Retinal pigment epithelial cell (primary cell): ENCODE data around the gene GATC.

Experiments used
- DNase-seq: peaks from one replicate; pipeline ENCODE4 v3.0.0-alpha.2; 2010; ENCODE audit warnings: low read depth
- H3K4me3 ChIP-seq: 2 replicates; pipeline ENCODE4 v1.5.1; 2011; ENCODE audit warnings: mild to moderate bottlenecking, low read length, control low read depth, moderate library complexity
- CTCF ChIP-seq: conservative IDR thresholded peaks from 2 replicates; pipeline ENCODE4 v1.5.1; 2011; ENCODE audit warnings: low read depth, low read length, control low read depth, inconsistent platforms

GATC gene

DNA sequence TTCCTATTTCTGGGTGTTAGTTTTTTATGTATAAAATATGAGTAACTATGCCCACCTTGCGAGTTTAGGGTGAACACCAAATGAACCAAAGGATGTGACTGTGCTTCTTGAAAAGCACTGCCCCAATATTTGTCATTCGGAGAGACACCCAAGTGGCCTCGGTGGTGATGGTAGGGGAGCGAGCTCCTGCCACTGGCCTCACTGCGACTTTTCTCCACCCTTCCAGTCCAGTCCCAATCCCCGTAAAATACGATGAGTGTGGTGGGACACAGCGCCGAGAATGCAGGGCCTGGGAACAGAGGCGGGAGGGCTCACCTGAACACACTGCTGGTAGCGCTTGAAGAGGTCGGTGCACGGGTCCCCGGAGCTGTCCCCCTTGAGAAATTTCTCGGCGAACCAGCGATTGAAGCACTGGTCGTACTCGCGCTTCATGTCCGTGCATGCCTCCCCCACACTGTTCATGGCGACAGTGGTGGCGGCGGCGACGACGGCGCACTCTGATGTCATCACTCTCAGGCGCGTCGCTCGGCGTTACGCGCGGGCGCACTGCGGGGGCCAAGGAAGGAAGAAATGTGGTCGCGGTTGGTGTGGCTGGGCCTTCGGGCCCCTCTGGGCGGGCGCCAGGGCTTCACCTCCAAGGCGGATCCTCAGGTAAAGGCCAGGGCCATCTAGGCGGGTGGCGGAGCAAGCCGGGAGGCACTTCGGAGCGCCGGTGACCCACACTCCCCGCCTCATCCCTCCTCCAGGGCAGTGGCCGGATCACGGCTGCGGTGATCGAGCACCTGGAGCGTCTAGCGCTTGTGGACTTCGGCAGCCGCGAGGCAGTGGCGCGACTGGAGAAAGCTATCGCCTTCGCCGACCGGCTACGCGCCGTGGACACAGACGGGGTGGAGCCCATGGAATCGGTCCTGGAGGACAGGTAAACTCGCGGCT is at the start of gene GATC, which contains the start of gene TRIAP1:
Gene GATC (plus strand): TSS at position 534 of the 933 bp plus-strand sequence. CDS start 37 bp downstream, at position 571.
Gene TRIAP1 (minus strand): TSS at position 474 of the 933 bp plus-strand sequence. CDS start 12 bp downstream, at position 462.
- no peak for TF ChIP-seq CTCF
- peak within 1 kb of the TSS; percentile 97 for H3K4me3 ChIP-seq
- no peak for DNase-seq

DNA sequence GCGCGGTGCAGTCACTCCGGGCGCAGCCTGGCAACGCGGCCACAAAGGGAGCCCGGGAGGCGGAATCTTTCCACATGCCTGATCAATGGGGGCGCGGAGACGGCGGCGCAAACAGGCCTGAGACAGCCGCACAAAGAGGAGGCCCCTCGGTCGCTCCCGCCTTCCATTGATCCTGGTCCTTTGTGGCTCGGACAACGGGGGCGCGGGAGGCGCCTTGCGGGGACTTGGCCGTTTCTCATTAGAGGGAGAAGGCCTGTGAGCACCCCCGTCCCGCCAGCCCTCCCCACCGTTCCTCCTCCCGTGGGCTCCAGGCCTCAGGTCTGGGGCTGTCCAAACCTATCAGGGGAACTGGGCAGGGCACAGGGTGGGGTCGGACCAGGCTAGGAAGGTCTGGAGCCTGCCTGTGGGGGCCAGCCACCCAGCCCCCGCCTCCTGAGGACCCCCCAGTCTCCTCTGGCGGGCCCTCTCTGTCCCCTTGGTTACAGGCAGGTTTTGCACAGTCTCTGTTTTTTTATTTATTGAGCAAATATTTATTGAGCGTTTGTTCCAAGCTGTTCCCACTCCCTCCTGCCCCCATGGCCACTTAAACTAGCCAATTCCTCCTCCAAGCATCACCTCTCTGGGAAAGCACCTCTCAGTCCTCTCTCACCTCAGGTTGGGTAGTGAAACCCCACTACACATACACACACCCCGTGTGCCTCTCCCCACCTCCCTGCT is 48.3 kb upstream of the GATC start:
- no peak for TF ChIP-seq CTCF
- no peak for DNase-seq
- H3K4me3 ChIP-seq, result peak overlapping the region; percentile 3

DNA sequence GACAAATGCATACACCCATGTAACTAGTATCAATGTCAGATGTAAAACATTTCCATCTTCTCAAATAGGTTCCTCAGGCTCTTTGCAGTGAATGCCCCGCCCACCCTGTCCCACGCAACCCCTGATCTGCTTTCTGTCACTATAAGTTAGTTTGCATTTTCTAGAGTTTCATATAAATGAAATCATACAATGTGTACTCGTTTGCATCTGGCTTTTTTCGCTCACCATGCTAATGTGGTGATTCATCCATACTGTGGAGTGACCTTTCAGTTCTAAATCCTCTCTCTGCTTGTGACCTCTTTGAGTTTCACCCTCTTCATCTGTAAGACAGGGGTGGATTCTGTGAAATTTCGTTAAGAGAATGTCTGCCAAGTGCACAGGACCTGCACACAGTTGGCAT is 46.7 kb upstream of the GATC start:
- H3K4me3 ChIP-seq, result no peak overlapping the region
- peak; percentile 73 for DNase-seq
- no peak for TF ChIP-seq CTCF

GRCh38 chr12:120402217-120402616 is 44.0 kb upstream of the GATC start:
- no peak overlapping the region for H3K4me3 ChIP-seq
- DNase-seq, result no peak
- no peak for TF ChIP-seq CTCF

DNA sequence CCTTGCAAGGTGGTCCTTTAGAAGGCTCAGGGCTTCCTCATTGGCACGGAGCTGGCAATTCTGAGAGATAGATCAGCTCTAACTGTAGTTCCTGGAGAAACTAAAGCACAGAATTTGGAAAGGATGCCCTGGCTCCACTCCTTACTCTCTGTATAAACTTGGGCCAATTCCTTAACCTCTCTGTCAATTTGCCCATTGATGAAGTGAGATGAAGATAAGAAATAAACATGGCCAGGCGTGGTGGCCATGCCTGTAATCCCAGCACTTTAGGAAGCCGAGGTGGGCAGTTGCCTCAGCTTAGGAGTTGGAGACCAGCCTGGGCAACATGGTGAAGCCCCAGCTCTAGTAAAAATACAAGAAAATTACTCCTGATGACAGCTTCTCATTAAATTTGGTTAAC is 42.4 kb upstream of the GATC start:
- TF ChIP-seq CTCF, result no peak
- H3K4me3 ChIP-seq, result no peak overlapping the region
- no peak for DNase-seq

GRCh38 chr12:120404271-120404670 is 42.0 kb upstream of the GATC start:
- DNase-seq, result no peak
- no peak overlapping the region for H3K4me3 ChIP-seq
- TF ChIP-seq CTCF, result no peak

- H3K4me3 ChIP-seq, result no peak overlapping the region
- no peak for TF ChIP-seq CTCF
- no peak for DNase-seq
These were observed 40.2 kb upstream of the GATC start for GRCh38 chr12:120406069-120406468.
